AG04449 (cell line): ENCODE data around the gene STK32A.

Experiments used
- CTCF ChIA-PET: fragments of 350-600 bp; formaldehyde crosslinking; extraction: SDS; loops from one replicate; lab custom pipeline; 2021; ENCODE audit warnings: antibody characterized with exemption; lab: Yijun Ruan, JAX
- POLR2A ChIA-PET: fragments of 400-600, 350-600 bp; formaldehyde crosslinking; extraction: SDS; loops from one replicate; lab custom pipeline; 2020; ENCODE audit warnings: antibody characterized with exemption, inconsistent platforms; lab: Yijun Ruan, JAX
- DNase-seq: peaks from one replicate; pipeline ENCODE4 v3.0.0-alpha.2; 2010; ENCODE audit warnings: low read depth, low spot score
- H3K4me3 ChIP-seq: 2 replicates; pipeline ENCODE4 v1.5.1; 2011; ENCODE audit warnings: low read depth, mild to moderate bottlenecking, control low read depth, low read length
- TF ChIP-seq, protein P1 (sequence below): IDR thresholded peaks from one replicate; pipeline ENCODE4 v1.5.1; 2011; ENCODE audit warnings: mild to moderate bottlenecking, moderate library complexity, low read length, control low read depth, inconsistent platforms; ENCODE audit not compliant: insufficient read depth; ENCODE audit errors: missing control alignments

STK32A gene

DNA sequence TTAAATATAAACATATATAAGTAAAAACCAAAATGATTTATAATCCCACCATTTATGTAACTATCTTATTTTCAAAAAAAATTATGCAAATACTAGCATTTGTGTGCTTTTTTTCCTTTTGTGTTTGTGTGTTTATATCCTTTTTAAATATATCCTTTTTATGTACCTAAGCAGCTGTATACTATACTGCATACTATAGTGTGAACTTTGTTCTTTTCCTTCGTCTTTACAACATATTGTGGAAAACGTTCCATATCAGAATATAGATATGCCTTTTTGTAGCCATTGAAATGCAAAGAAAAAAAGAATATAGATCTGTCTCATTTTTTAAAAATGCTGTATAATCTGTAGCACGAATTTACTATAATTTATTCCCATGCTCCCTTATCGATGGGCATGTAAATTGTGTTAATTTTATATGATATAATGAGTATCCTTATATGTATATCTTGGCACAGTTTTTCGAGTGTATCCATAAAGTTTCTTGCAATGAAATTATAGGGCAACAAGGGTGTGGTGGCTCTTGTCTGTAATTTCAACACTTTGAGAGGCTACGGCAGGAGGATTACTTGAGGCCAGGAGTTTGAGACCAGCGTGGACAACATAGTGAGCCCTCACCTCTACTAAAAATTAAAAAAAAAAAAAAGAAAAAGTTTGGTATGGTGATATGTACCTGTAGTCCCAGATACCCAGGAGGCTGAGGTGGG is 83.3 kb downstream of the STK32A start:
- TF ChIP-seq, protein P1, sequence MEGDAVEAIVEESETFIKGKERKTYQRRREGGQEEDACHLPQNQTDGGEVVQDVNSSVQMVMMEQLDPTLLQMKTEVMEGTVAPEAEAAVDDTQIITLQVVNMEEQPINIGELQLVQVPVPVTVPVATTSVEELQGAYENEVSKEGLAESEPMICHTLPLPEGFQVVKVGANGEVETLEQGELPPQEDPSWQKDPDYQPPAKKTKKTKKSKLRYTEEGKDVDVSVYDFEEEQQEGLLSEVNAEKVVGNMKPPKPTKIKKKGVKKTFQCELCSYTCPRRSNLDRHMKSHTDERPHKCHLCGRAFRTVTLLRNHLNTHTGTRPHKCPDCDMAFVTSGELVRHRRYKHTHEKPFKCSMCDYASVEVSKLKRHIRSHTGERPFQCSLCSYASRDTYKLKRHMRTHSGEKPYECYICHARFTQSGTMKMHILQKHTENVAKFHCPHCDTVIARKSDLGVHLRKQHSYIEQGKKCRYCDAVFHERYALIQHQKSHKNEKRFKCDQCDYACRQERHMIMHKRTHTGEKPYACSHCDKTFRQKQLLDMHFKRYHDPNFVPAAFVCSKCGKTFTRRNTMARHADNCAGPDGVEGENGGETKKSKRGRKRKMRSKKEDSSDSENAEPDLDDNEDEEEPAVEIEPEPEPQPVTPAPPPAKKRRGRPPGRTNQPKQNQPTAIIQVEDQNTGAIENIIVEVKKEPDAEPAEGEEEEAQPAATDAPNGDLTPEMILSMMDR, result no peak
- no peak overlapping the region for H3K4me3 ChIP-seq
- POLR2A ChIA-PET, result no interaction called here
- CTCF ChIA-PET, result no interaction called here
- no peak for DNase-seq

GRCh38 chr5:147321569-147321968 is 86.7 kb downstream of the STK32A start:
- ChIA-PET POLR2A (no interaction called here), CTCF (no interaction called here)
- H3K4me3 ChIP-seq, result no peak overlapping the region
- TF ChIP-seq, protein P1, result no peak
- DNase-seq, result no peak

GRCh38 chr5:147327421-147327820 is 92.6 kb downstream of the STK32A start:
- TF ChIP-seq, protein P1, result no peak
- DNase-seq, result no peak
- no peak overlapping the region for H3K4me3 ChIP-seq
- CTCF ChIA-PET, result no interaction called here
- POLR2A ChIA-PET, result interaction anchor here (0.5 kb wide), 1 partner anchor 228 kb away, joined by 3 read pairs; no protein-coding TSS in a partner anchor

DNA sequence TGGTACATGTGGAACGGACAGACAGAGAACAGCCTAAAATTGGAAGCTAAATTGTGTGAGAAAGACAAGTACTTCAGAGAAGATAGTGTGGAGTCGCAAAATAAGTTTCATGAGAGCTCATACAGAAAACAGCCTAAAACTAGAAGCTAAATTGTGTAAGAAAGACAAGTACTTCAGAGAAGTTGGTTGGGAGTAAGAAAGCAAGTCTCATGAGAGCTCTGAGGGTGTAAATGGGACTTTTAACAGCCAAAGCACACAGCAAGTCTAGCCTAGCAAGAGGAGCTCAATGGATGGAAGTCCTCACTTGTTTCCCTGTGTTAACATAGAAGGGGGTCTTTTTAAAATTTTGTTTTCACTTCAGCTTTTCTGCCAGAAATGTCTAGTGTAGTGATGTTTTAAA is 93.1 kb downstream of the STK32A start:
- CTCF ChIA-PET, result no interaction called here
- no peak for DNase-seq
- no peak overlapping the region for H3K4me3 ChIP-seq
- TF ChIP-seq, protein P1, result no peak
- POLR2A ChIA-PET, result interaction anchor here (0.5 kb wide), 1 partner anchor 228 kb away, joined by 3 read pairs; no protein-coding TSS in a partner anchor

DNA sequence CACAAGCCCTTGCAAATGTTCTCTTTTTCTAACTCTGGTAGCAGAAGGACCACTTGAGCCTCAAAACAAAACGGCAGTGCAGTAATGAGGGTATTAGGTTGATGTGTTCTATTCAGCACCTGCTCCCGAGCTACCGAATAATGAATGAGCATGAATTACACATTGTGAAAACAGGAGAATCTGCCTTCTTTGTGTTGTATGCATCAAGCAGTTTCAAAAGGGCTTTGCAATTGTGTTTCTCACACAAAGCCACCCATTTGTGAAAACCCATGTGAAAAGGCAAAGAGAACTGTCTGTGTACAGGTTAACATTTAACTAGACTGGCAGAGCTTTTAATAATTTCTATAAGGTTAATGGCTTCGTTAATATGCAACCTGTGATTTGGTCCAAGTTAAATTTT is 97.8 kb downstream of the STK32A start:
- H3K4me3 ChIP-seq, result no peak overlapping the region
- CTCF ChIA-PET, result interaction anchor here (1.3 kb wide), 1 partner anchor 12 kb away, joined by 4 read pairs; no protein-coding TSS in a partner anchor
- POLR2A ChIA-PET, result no interaction called here
- TF ChIP-seq, protein P1, result no peak
- DNase-seq, result no peak

DNA sequence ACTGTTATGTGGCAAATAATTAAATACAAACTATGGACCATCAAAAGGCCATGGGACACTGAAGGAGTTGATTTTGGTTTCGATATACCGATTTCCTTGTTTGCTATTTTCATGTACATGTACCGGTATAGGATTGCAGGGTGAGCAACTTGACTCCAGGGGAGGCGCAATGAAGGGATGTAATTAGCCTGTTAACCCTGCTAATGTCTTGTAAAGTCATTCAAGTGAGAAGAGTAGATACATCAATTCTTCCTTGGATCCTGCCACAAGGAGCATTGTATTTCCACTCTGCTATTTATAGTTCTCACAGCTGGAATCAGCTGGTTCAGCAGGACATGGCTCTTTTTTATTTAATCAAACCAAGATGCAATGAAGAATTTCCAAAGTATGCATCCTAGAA is 102.0 kb downstream of the STK32A start:
- H3K4me3 ChIP-seq, result no peak overlapping the region
- ChIA-PET POLR2A (no interaction called here), CTCF (no interaction called here)
- no peak for DNase-seq
- TF ChIP-seq, protein P1, result no peak
